HepG2 (cell line): ENCODE measurements around the gene PACC1. TPM values are rescaled to one million over a fixed set of nuclear protein-coding genes. Genes with fewer than 3 reads are reported as not detected.

Source experiments
- ATAC-seq: fragments of 200-7000 bp; cut with Tn5 transposase; 3 replicates; pipeline ENCODE4 v1.9.1; 2020; ENCODE audit warnings: mild to moderate bottlenecking, moderate library complexity
- BruUV-seq: library from RNA; stranded (reverse); fragments of 400-500 nt; replicated peaks from 2 replicates; lab custom pipeline; 2021; lab: Mats Ljungman, UMichigan
- CTCF ChIA-PET: fragments of 300-600 bp; formaldehyde crosslinking; extraction: SDS; loops from one replicate; lab custom pipeline; 2021; ENCODE audit warnings: low total read pairs, inconsistent platforms, low intra/inter-chr PET ratio; lab: Yijun Ruan, JAX
- POLR2A ChIA-PET: fragments of 350-600 bp; sonication (Branson Sonifier 250); formaldehyde crosslinking; loops from one replicate; lab custom pipeline; 2020; ENCODE audit warnings: antibody characterized with exemption, inconsistent platforms; lab: Yijun Ruan, JAX
- DNase-seq: peaks from one replicate; pipeline ENCODE4 v3.0.0-alpha.2; 2015; ENCODE audit warnings: low spot score
- FAIRE-seq: peaks from 3 replicates; lab custom pipeline; 2011; peaks lifted over from hg19 to GRCh38; lab: Jason Lieb, UNC
- H2AFZ ChIP-seq: one replicate; pipeline ENCODE4 v1.6.1; 2011; ENCODE audit warnings: low read length, inconsistent platforms
- H3K27ac ChIP-seq: fragments of 300-600 bp; 3 replicates; pipeline ENCODE4 v1.8.0; 2011; ENCODE audit warnings: mixed run types, mild to moderate bottlenecking, mixed read lengths, low read length, inconsistent platforms; ENCODE audit not compliant: insufficient read depth; ENCODE audit errors: extremely low read length
- H3K27me3 ChIP-seq, 2 experiments: fragments of 200-600 bp in 1 of 2; 2 replicates in 1 of 2; 3 replicates in 1 of 2; pipeline versions ENCODE4 v1.6.0 to v1.8.0; 2011; ENCODE audit warnings: low read length in 2 of 2, mild to moderate bottlenecking in 2 of 2, moderate library complexity in 2 of 2, inconsistent platforms in 1 of 2; ENCODE audit not compliant: insufficient read depth in 2 of 2, control insufficient read depth in 1 of 2
- H3K36me3 ChIP-seq, 2 experiments: fragments of 200-600 bp in 1 of 2; replicated peaks in 1 of 2; 2 replicates in 1 of 2; 3 replicates in 1 of 2; pipeline versions ENCODE4 v1.5.1 to v1.8.0; 2011; ENCODE audit warnings: low read length in 2 of 2, inconsistent platforms in 1 of 2; ENCODE audit not compliant: insufficient read depth in 2 of 2, control insufficient read depth in 1 of 2
- H3K4me1 ChIP-seq: 2 replicates; pipeline ENCODE4 v1.5.1; 2012; ENCODE audit warnings: low read length, inconsistent platforms; ENCODE audit not compliant: insufficient read depth
- H3K4me2 ChIP-seq: 2 replicates; pipeline ENCODE4 v1.6.0; 2011; ENCODE audit warnings: low read depth, low read length, inconsistent platforms
- H3K4me3 ChIP-seq, 3 experiments: fragments of 200-600 bp in 1 of 3; sonication (generic), shearing (Covaris generic) in 1 of 3; replicated peaks in 1 of 3; 2 replicates each; pipeline ENCODE4 v1.5.1; 2011 to 2016; ENCODE audit warnings: low read length in 3 of 3, inconsistent platforms in 2 of 3, low read depth in 2 of 3, mild to moderate bottlenecking in 2 of 3, control low read depth in 1 of 3, mixed read lengths in 1 of 3; ENCODE audit not compliant: insufficient read depth in 1 of 3
- H3K79me2 ChIP-seq: one replicate; pipeline ENCODE4 v1.6.1; 2011; ENCODE audit warnings: low read length, inconsistent platforms; ENCODE audit not compliant: insufficient read depth
- H3K9ac ChIP-seq: 2 replicates; pipeline ENCODE4 v1.6.0; 2011; ENCODE audit warnings: mild to moderate bottlenecking, low read depth, low read length, inconsistent platforms; ENCODE audit not compliant: insufficient read depth
- H3K9me3 ChIP-seq: 2 replicates; pipeline ENCODE4 v1.5.1; 2012; ENCODE audit warnings: mild to moderate bottlenecking, low read length
- H4K20me1 ChIP-seq: 2 replicates; pipeline ENCODE4 v1.6.0; 2011; ENCODE audit warnings: inconsistent platforms, mild to moderate bottlenecking, low read length, moderate library complexity; ENCODE audit not compliant: insufficient read depth
- KDM5B ChIP-seq: sonication (generic); formaldehyde crosslinking; IDR thresholded peaks from 2 replicates; pipeline ENCODE4 v1.4.0; 2020; ENCODE audit warnings: missing genetic modification reagents, mild to moderate bottlenecking, borderline replicate concordance
- MAFK ChIP-seq, 2 experiments: IDR thresholded peaks in 1 of 2; conservative IDR thresholded peaks in 1 of 2; 2 replicates each; pipeline ENCODE4 v1.6.1; 2011; ENCODE audit warnings: improper control_type of control experiment in 2 of 2, low read length in 2 of 2
- NR2C2 ChIP-seq: sonication (generic); formaldehyde crosslinking; IDR thresholded peaks from 2 replicates; pipeline ENCODE4 v1.4.0; 2020; ENCODE audit warnings: missing genetic modification reagents, mild to moderate bottlenecking, moderate library complexity, borderline replicate concordance
- SP140L ChIP-seq: sonication (generic); formaldehyde crosslinking; IDR thresholded peaks from 2 replicates; pipeline ENCODE4 v1.4.0; 2020; ENCODE audit warnings: missing genetic modification reagents, borderline replicate concordance
- STAG1 ChIP-seq: sonication (generic); formaldehyde crosslinking; IDR thresholded peaks from 2 replicates; pipeline ENCODE4 v1.4.0; 2020; ENCODE audit warnings: missing genetic modification reagents
- ZFP36L1 ChIP-seq: sonication (generic); formaldehyde crosslinking; IDR thresholded peaks from 2 replicates; pipeline ENCODE4 v1.8.0; 2022; ENCODE audit warnings: mild to moderate bottlenecking, missing genetic modification reagents, moderate library complexity
- ZNF33A ChIP-seq: sonication (generic); formaldehyde crosslinking; IDR thresholded peaks from 2 replicates; pipeline ENCODE4 v1.5.1; 2020; ENCODE audit warnings: missing genetic modification reagents, mild to moderate bottlenecking, moderate library complexity, borderline replicate concordance
- ZNF343 ChIP-seq: sonication (generic); formaldehyde crosslinking; IDR thresholded peaks from 2 replicates; pipeline ENCODE4 v1.4.0; 2020; ENCODE audit warnings: mild to moderate bottlenecking, missing genetic modification reagents
- ZNF615 ChIP-seq: sonication (generic); formaldehyde crosslinking; IDR thresholded peaks from 2 replicates; pipeline ENCODE4 v1.5.0; 2020; ENCODE audit warnings: mild to moderate bottlenecking, missing genetic modification reagents, borderline replicate concordance
- WGBS: methylation state at CpG from one replicate; pipeline ENCODE4 v1.1.6; 2017; ENCODE audit warnings: low lambda C conversion rate; 5-methylcytosine and 5-hydroxymethylcytosine counted together
- in situ Hi-C: cut with HindIII; loops from 2 replicates; pipeline ENCODE4 v1.10.0; 2017; ENCODE audit warnings: low pct_unique_long_range_greater_than_20kb; ENCODE audit not compliant: extremely low pct_ligation_motif_present
- intact Hi-C: fragments of 100-400 bp; cut with micrococcal nuclease; formaldehyde crosslinking; loops from one replicate; pipeline ENCODE4 v1.10.0; 2022; ENCODE audit not compliant: unreplicated experiment
- polyA plus RNA-seq, 8 experiments: library from polyadenylated mRNA; depleted of rRNA in 3 of 8; stranded (reverse) in 7 of 8; unstranded in 1 of 8; fragments of >200 nt; fragmentation: Illumina TruSeq in 4 of 8; extraction: Trizol in 4 of 8; gene quantifications; 2 replicates each; pipeline versions ENCODE4 v1.2.1 to v1.2.3, GENCODE V29; 2011 to 2016; ENCODE audit warnings: low read depth in 4 of 8, missing spikeins in 1 of 8, mixed read lengths in 1 of 8; ENCODE audit not compliant: insufficient read depth in 1 of 8
- total RNA-seq, 5 experiments: library from RNA; depleted of rRNA; stranded (reverse); fragments of >200 nt; fragmentation: Illumina TruSeq; extraction: Trizol; gene quantifications; 2 replicates each; pipeline ENCODE4 v1.2.3, GENCODE V29; 2016; ENCODE audit warnings: low read depth in 1 of 5
- TF ChIP-seq, protein P1 (sequence below): sonication (generic); formaldehyde crosslinking; IDR thresholded peaks from 2 replicates; pipeline ENCODE4 v1.5.0; 2020; ENCODE audit warnings: mild to moderate bottlenecking, missing genetic modification reagents, moderate library complexity
- TF ChIP-seq, protein P2 (sequence below): sonication (generic); formaldehyde crosslinking; IDR thresholded peaks from 2 replicates; pipeline ENCODE4 v1.5.0; 2020; ENCODE audit warnings: missing genetic modification reagents
- TF ChIP-seq, protein P3 (sequence below): sonication (generic); formaldehyde crosslinking; IDR thresholded peaks from 2 replicates; pipeline ENCODE4 v1.4.0; 2020; ENCODE audit warnings: mild to moderate bottlenecking, missing genetic modification reagents
- TF ChIP-seq, protein P4 (sequence below): sonication (generic); formaldehyde crosslinking; IDR thresholded peaks from 2 replicates; pipeline ENCODE4 v1.4.0; 2020; ENCODE audit warnings: missing genetic modification reagents
- TF ChIP-seq, protein P5 (sequence below): sonication (generic); IDR thresholded peaks from 2 replicates; pipeline ENCODE4 v1.6.1; 2016; ENCODE audit warnings: low read depth, borderline replicate concordance

PACC1 gene
- total and polyA plus RNA-seq, 2 of the 13 experiments (the other 11 are each of a cell fraction or from before 2014, with no cell fraction given), result 9.4 to 10.7 TPM

DNA sequence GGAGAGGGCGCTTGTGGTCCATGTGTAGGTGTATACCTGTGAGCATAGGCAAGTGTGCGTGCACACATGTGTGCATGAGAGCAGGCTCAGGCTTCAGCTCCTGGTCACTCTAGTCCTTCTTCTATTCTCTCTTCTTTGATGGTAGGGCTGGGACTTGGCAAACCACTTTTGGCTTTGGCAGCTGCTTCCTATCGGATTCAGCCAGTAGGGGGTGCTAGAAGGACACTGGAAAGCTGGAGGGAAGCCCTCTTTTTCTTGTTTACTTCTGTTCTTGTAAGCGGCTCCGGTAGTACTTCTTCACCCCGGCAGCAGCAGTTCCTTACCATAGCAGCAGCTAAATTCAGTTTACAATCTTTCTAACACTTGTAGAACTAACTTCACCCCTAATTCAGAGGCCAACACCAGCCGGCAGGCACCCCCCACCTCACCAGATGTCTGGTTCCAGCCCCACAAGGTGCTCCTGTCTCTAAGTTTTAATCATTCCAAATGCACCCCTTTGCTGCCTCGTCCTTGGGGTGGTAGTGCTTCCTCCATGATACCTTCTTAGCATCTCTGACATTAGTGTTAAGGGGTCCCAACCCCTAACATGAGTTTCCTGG is 43.2 kb upstream of the PACC1 start (continued):
- TF ChIP-seq KDM5B (CRISPR knock-in tag) (no peak), STAG1 (peak; percentile 45), ZNF33A (0 out of 2 replicates have a peak, but pooled peaks have one; percentile 21), MAFK (conservative IDR thresholded peaks at IDR 0.05 in 1 of 2, IDR thresholded peaks at IDR 0.05 in 1 of 2; ENCODE audit: low read length in 2 of 2) (no peak), ZNF343 (CRISPR knock-in tag) (peak; percentile 100)
- TF ChIP-seq, protein P1, sequence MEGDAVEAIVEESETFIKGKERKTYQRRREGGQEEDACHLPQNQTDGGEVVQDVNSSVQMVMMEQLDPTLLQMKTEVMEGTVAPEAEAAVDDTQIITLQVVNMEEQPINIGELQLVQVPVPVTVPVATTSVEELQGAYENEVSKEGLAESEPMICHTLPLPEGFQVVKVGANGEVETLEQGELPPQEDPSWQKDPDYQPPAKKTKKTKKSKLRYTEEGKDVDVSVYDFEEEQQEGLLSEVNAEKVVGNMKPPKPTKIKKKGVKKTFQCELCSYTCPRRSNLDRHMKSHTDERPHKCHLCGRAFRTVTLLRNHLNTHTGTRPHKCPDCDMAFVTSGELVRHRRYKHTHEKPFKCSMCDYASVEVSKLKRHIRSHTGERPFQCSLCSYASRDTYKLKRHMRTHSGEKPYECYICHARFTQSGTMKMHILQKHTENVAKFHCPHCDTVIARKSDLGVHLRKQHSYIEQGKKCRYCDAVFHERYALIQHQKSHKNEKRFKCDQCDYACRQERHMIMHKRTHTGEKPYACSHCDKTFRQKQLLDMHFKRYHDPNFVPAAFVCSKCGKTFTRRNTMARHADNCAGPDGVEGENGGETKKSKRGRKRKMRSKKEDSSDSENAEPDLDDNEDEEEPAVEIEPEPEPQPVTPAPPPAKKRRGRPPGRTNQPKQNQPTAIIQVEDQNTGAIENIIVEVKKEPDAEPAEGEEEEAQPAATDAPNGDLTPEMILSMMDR (CRISPR knock-in tag), result peak; percentile 47
- TF ChIP-seq, protein P2, sequence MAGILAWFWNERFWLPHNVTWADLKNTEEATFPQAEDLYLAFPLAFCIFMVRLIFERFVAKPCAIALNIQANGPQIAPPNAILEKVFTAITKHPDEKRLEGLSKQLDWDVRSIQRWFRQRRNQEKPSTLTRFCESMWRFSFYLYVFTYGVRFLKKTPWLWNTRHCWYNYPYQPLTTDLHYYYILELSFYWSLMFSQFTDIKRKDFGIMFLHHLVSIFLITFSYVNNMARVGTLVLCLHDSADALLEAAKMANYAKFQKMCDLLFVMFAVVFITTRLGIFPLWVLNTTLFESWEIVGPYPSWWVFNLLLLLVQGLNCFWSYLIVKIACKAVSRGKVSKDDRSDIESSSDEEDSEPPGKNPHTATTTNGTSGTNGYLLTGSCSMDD (CRISPR knock-in tag), result no peak

DNA sequence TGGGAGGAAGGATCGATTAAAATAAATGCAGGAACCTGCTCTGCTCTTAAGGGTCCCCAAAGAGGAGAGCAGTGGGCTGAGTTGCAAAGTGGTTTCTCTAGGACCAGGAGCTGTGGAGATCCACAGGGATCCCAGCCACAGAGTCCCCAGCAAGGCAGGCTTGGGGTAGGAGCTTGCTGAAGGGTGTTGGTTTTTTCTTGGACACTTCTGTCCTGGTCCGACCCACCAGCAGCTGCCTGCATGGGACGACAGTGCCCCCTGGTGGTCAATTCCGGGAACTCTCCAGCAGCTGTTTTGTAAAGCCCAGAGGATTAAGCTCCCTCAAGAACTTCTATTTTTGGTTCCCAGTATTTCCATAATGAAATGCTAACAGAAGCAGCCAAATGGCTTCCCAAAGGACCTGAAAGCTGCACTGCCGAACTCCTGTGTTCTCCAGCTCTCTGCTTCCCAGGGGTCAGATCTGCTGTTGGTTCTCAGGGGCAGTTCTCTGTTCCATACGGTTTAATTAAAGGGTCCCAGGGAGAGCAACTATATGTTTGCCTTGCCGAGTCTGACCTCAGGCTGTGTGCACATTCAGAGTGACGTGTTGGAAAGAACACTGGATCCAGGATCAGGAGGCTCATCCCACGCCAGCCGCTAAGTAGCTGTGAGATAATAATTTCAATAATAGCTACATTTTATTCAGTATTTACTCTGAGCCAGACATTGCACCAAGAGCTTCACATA is 41.3 kb upstream of the PACC1 start:
- Histone ChIP-seq H3K9me3 (peaks cover 10% of the 10 kb centered on the region; the same call in 1 of the 2 replicates), H3K27ac (no peak overlapping the region), H3K27me3 (no peaks in the 10 kb centered on the region), H3K4me2 (peak overlapping the region; percentile 48), H3K36me3 (no peaks in the 10 kb centered on the region), H2AFZ (no peak overlapping the region), H3K9ac (no peak overlapping the region), H3K4me1 (peaks cover 12% of the 10 kb centered on the region; the same call in 1 of the 2 replicates), H3K4me3 (no peak overlapping the region), H3K79me2 (no peaks in the 10 kb centered on the region), H4K20me1 (no peaks in the 10 kb centered on the region)
- in situ Hi-C loops, result loop anchor here (5.0 to 10.0 kb wide), 2 partner anchors 91 to 394 kb away; no protein-coding TSS in a partner anchor
- peak; percentile 67 for FAIRE-seq
- 22% methylated on average over 8 of the region's 10 CpGs for WGBS
- BruUV-seq, result no TSS peak
- DNase-seq, result peak; percentile 58
- peak; percentile 87 for ATAC-seq
- ChIA-PET CTCF (interaction anchor here (0.8 to 2.1 kb wide), 4 partner anchors 23 to 421 kb away, joined by 3 to 13 read pairs (median 8); partner anchors contain the start of gene NENF), POLR2A (interaction anchor here (1.1 kb wide), 1 partner anchor 152 kb away, joined by 5 read pairs; the partner anchor contains the start of gene ATF3)
- intact Hi-C loops, result loop anchor here (2.0 to 5.0 kb wide), 3 partner anchors 89 to 393 kb away; no protein-coding TSS in a partner anchor
- TF ChIP-seq, protein P3, sequence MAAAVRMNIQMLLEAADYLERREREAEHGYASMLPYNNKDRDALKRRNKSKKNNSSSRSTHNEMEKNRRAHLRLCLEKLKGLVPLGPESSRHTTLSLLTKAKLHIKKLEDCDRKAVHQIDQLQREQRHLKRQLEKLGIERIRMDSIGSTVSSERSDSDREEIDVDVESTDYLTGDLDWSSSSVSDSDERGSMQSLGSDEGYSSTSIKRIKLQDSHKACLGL (CRISPR knock-in tag), result no peak
- TF ChIP-seq SP140L (CRISPR knock-in tag) (no peak), NR2C2 (CRISPR knock-in tag) (0 out of 2 replicates have a peak, but pooled peaks have one; percentile 20), ZNF615 (CRISPR knock-in tag) (no peak), ZFP36L1 (CRISPR knock-in tag) (no peak)
- TF ChIP-seq, protein P4, sequence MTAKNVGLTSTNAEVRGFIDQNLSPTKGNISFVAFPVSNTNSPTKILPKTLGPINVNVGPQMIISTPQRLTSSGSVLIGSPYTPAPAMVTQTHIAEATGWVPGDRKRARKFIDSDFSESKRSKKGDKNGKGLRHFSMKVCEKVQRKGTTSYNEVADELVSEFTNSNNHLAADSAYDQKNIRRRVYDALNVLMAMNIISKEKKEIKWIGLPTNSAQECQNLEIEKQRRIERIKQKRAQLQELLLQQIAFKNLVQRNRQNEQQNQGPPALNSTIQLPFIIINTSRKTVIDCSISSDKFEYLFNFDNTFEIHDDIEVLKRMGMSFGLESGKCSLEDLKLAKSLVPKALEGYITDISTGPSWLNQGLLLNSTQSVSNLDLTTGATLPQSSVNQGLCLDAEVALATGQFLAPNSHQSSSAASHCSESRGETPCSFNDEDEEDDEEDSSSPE, result no peak
- TF ChIP-seq, protein P5, sequence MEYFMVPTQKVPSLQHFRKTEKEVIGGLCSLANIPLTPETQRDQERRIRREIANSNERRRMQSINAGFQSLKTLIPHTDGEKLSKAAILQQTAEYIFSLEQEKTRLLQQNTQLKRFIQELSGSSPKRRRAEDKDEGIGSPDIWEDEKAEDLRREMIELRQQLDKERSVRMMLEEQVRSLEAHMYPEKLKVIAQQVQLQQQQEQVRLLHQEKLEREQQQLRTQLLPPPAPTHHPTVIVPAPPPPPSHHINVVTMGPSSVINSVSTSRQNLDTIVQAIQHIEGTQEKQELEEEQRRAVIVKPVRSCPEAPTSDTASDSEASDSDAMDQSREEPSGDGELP, result peak; percentile 75; the same call in 1 of the 2 replicates
